H9 (cell line): ENCODE measurements around the gene LYPD8. TPM values are rescaled to one million over a fixed set of nuclear protein-coding genes. Genes with fewer than 3 reads are reported as not detected.

Source experiments
- DNase-seq: peaks from one replicate; pipeline ENCODE4 v3.0.0-alpha.2; 2017
- H2AFZ ChIP-seq: one replicate; pipeline ENCODE4 v1.6.1; 2013; ENCODE audit warnings: mild to moderate bottlenecking, low read length, control low read depth, moderate library complexity
- H2AK5ac ChIP-seq: 2 replicates; pipeline ENCODE4 v1.6.1; 2013; ENCODE audit warnings: low read length, control low read depth, mixed read lengths; ENCODE audit not compliant: insufficient read length
- H2BK120ac ChIP-seq: one replicate; pipeline ENCODE4 v1.6.1; 2013; ENCODE audit warnings: low read depth, mild to moderate bottlenecking, low read length, control low read depth, inconsistent platforms; ENCODE audit not compliant: poor library complexity, severe bottlenecking
- H2BK12ac ChIP-seq: 2 replicates; pipeline ENCODE4 v1.6.1; 2013; ENCODE audit warnings: low read length, control low read depth, mixed read lengths, low read depth; ENCODE audit not compliant: insufficient read length
- H2BK15ac ChIP-seq: 2 replicates; pipeline ENCODE4 v1.6.1; 2013; ENCODE audit warnings: low read depth, low read length, control low read depth
- H2BK20ac ChIP-seq: one replicate; pipeline ENCODE4 v1.6.1; 2013; ENCODE audit warnings: low read depth, mild to moderate bottlenecking, low read length, control low read depth, inconsistent platforms; ENCODE audit not compliant: poor library complexity, severe bottlenecking
- H2BK5ac ChIP-seq: 2 replicates; pipeline ENCODE4 v1.6.1; 2013; ENCODE audit warnings: low read length, control low read depth, mixed read lengths; ENCODE audit not compliant: insufficient read length
- H3K14ac ChIP-seq: 2 replicates; pipeline ENCODE4 v1.6.1; 2013; ENCODE audit warnings: low read length, control low read depth; ENCODE audit not compliant: insufficient read depth
- H3K18ac ChIP-seq: 2 replicates; pipeline ENCODE4 v1.6.1; 2013; ENCODE audit warnings: low read depth, mild to moderate bottlenecking, mixed read lengths, low read length, control low read depth; ENCODE audit not compliant: insufficient read length
- H3K23ac ChIP-seq: 2 replicates; pipeline ENCODE4 v1.6.1; 2013; ENCODE audit warnings: low read length, control low read depth, mixed read lengths, low read depth; ENCODE audit not compliant: insufficient read length
- H3K23me2 ChIP-seq: 2 replicates; pipeline ENCODE4 v1.6.1; 2013; ENCODE audit warnings: low read depth, mild to moderate bottlenecking, mixed read lengths, low read length, control low read depth; ENCODE audit not compliant: insufficient read length, poor library complexity, severe bottlenecking
- H3K27ac ChIP-seq: 2 replicates; pipeline ENCODE4 v1.5.1; 2013; ENCODE audit warnings: low read length, control low read depth, mixed read lengths, low read depth; ENCODE audit not compliant: insufficient read length
- H3K27me3 ChIP-seq: 2 replicates; pipeline ENCODE4 v1.6.1; 2013; ENCODE audit warnings: low read length, control low read depth, inconsistent platforms; ENCODE audit not compliant: insufficient read depth
- H3K4ac ChIP-seq: 2 replicates; pipeline ENCODE4 v1.6.1; 2013; ENCODE audit warnings: low read depth, mild to moderate bottlenecking, control low read depth, inconsistent platforms, low read length, moderate library complexity
- H3K4me1 ChIP-seq: 2 replicates; pipeline ENCODE4 v1.6.1; 2013; ENCODE audit warnings: low read length, control low read depth, inconsistent platforms; ENCODE audit not compliant: insufficient read depth
- H3K4me2 ChIP-seq: 2 replicates; pipeline ENCODE4 v1.6.1; 2013; ENCODE audit warnings: low read length, control low read depth, mixed read lengths; ENCODE audit not compliant: insufficient read length, insufficient read depth
- H3K56ac ChIP-seq: 2 replicates; pipeline ENCODE4 v1.6.1; 2013; ENCODE audit warnings: low read depth, mild to moderate bottlenecking, mixed read lengths, low read length, control low read depth; ENCODE audit not compliant: insufficient read length
- H3K79me1 ChIP-seq: 2 replicates; pipeline ENCODE4 v1.6.1; 2013; ENCODE audit warnings: low read depth, mild to moderate bottlenecking, moderate library complexity, low read length, control low read depth, inconsistent platforms; ENCODE audit not compliant: insufficient read depth, poor library complexity, severe bottlenecking
- H3K79me2 ChIP-seq: 2 replicates; pipeline ENCODE4 v1.6.1; 2013; ENCODE audit warnings: low read length, control low read depth, inconsistent platforms; ENCODE audit not compliant: insufficient read depth
- H3K9ac ChIP-seq: 2 replicates; pipeline ENCODE4 v1.6.1; 2013; ENCODE audit warnings: low read length, control low read depth, mixed read lengths; ENCODE audit not compliant: insufficient read length; ENCODE audit errors: extremely low read depth
- H3K9me3 ChIP-seq: one replicate; pipeline ENCODE4 v1.6.1; 2013; ENCODE audit warnings: low read depth, low read length, inconsistent platforms; ENCODE audit not compliant: control insufficient read depth
- H3T11ph ChIP-seq: one replicate; pipeline ENCODE4 v1.6.1; 2013; ENCODE audit warnings: mild to moderate bottlenecking, low read length, control low read depth, inconsistent platforms
- H4K20me1 ChIP-seq: one replicate; pipeline ENCODE4 v1.6.1; 2013; ENCODE audit not compliant: control insufficient read depth, insufficient read length, insufficient read depth
- H4K5ac ChIP-seq: 2 replicates; pipeline ENCODE4 v1.6.1; 2013; ENCODE audit warnings: low read depth, mild to moderate bottlenecking, mixed read lengths, low read length, control low read depth; ENCODE audit not compliant: insufficient read length
- H4K8ac ChIP-seq: replicated peaks from 2 replicates; pipeline ENCODE4 v1.6.1; 2013; ENCODE audit warnings: low read length, control low read depth, mixed read lengths, low read depth; ENCODE audit not compliant: insufficient read length
- H4K91ac ChIP-seq: 2 replicates; pipeline ENCODE4 v1.6.1; 2013; ENCODE audit warnings: low read depth, mild to moderate bottlenecking, moderate library complexity, mixed read lengths, low read length, control low read depth; ENCODE audit not compliant: insufficient read length
- H3K27ac Mint-ChIP-seq, 3 experiments: 2 replicates in 2 of 3; 3 replicates in 1 of 3; pipeline ENCODE4 v1.8.0; 2020 to 2021; ENCODE audit warnings: mixed read lengths in 3 of 3, mild to moderate bottlenecking in 1 of 3, moderate library complexity in 1 of 3
- H3K27me3 Mint-ChIP-seq: 2 replicates; pipeline ENCODE4 v1.8.0; 2021; ENCODE audit warnings: low read depth, mild to moderate bottlenecking, moderate library complexity, mixed read lengths
- H3K36me3 Mint-ChIP-seq, 3 experiments: 2 replicates in 2 of 3; 3 replicates in 1 of 3; pipeline ENCODE4 v1.8.0; 2020 to 2021; ENCODE audit warnings: low read depth in 3 of 3, mixed read lengths in 3 of 3; ENCODE audit not compliant: insufficient read depth in 1 of 3
- H3K4me1 Mint-ChIP-seq, 2 experiments: 2 replicates each; pipeline ENCODE4 v1.8.0; 2020; ENCODE audit warnings: mixed read lengths in 2 of 2
- H3K4me3 Mint-ChIP-seq, 2 experiments: 2 replicates in 1 of 2; 3 replicates in 1 of 2; pipeline ENCODE4 v1.8.0; 2020 to 2021; ENCODE audit warnings: mild to moderate bottlenecking in 2 of 2, mixed read lengths in 2 of 2, moderate library complexity in 1 of 2
- H3K9me3 Mint-ChIP-seq, 2 experiments: 2 replicates in 1 of 2; 3 replicates in 1 of 2; pipeline ENCODE4 v1.8.0; 2020; ENCODE audit warnings: mild to moderate bottlenecking in 2 of 2, mixed read lengths in 2 of 2, moderate library complexity in 1 of 2
- CTCF ChIP-seq: fragments of 200-600 bp; sonication (generic); conservative IDR thresholded peaks from 3 replicates; pipeline ENCODE4 v1.8.0; 2021; ENCODE audit warnings: antibody characterized with exemption, mild to moderate bottlenecking
- WGBS: extraction: QIAGEN DNeasy Blood & Tissue Kit; methylation state at CpG from one replicate; pipeline ENCODE4 v1.1.7; 2013; ENCODE audit warnings: missing lambda C conversion rate, low lambda C conversion rate, mixed read lengths; ENCODE audit not compliant: insufficient read length; ENCODE audit errors: extremely low coverage; 5-methylcytosine and 5-hydroxymethylcytosine counted together
- total RNA-seq: library from RNA; stranded (reverse); gene quantifications from 2 replicates; pipeline ENCODE4 v1.2.1, GENCODE V29; 2021

LYPD8 gene
- total RNA-seq, 1 experiment from 2014 or later: not detected

GRCh38 chr1:248751635-248752034 is 3.9 kb downstream of the LYPD8 start:
- Histone ChIP-seq H3K4ac (no peak overlapping the region), H3K9me3 (peaks cover 79% of the 10 kb centered on the region)
- H3K4me3 Mint-ChIP-seq: no peak overlapping the region

More at GRCh38 chr1:248751635-248752034, 3.9 kb downstream of the LYPD8 start:
- Histone ChIP-seq H3K27ac (no peak overlapping the region), H3K4me2 (no peak overlapping the region), H4K5ac (no peak overlapping the region), H3K18ac (no peak overlapping the region), H3K4me1 (no peaks in the 10 kb centered on the region), H4K91ac (no peak overlapping the region), H2BK12ac (no peak overlapping the region), H3K56ac (no peak overlapping the region), H3K23me2 (no peaks in the 10 kb centered on the region), H3K23ac (no peak overlapping the region), H4K8ac (no peak overlapping the region), H4K20me1 (no peaks in the 10 kb centered on the region), H3K27me3 (no peaks in the 10 kb centered on the region), H3K9ac (no peak overlapping the region), H3K79me1 (no peaks in the 10 kb centered on the region), H3K79me2 (no peaks in the 10 kb centered on the region), H2AFZ (no peak overlapping the region), H2BK5ac (no peak overlapping the region), H3T11ph (no peak overlapping the region), H2BK20ac (no peak overlapping the region), H2BK120ac (no peak overlapping the region), H2BK15ac (no peak overlapping the region), H3K14ac (no peak overlapping the region), H2AK5ac (no peak overlapping the region)
- DNase-seq: no peak
- Mint-ChIP-seq H3K27me3 (no peaks in the 10 kb centered on the region), H3K9me3 (peaks cover 13 to 37% of the 10 kb centered on the region in 2 experiments), H3K36me3 (peaks cover 0 to 19% (median 2%) of the 10 kb centered on the region in 3 experiments; a peak in 4 of 7 replicates), H3K4me1 (no peaks in the 10 kb centered on the region), H3K27ac (no peak overlapping the region)
- TF ChIP-seq CTCF: no peak
- no CpG with 5 or more reads among the region's 4 CpGs for WGBS
